HG03442 (cell line): ENCODE results near the gene UQCC3.
A peak's percentile ranks its signal among the peaks of the same experiment; 100 is the strongest.
"Not testable (repeated sequence)": the region's sequence is repeated elsewhere in the genome, so short reads cannot be mapped to it uniquely, and the experiment has no call there.

ENCODE experiments used
- ATAC-seq: cut with Tn5 transposase; IDR thresholded peaks from one replicate; pipeline ENCODE4 v1.9.1; 2021; ENCODE audit warnings: mild to moderate bottlenecking, moderate library complexity; ENCODE audit not compliant: unreplicated experiment

The UQCC3 gene, protein sequence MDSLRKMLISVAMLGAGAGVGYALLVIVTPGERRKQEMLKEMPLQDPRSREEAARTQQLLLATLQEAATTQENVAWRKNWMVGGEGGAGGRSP

DNA sequence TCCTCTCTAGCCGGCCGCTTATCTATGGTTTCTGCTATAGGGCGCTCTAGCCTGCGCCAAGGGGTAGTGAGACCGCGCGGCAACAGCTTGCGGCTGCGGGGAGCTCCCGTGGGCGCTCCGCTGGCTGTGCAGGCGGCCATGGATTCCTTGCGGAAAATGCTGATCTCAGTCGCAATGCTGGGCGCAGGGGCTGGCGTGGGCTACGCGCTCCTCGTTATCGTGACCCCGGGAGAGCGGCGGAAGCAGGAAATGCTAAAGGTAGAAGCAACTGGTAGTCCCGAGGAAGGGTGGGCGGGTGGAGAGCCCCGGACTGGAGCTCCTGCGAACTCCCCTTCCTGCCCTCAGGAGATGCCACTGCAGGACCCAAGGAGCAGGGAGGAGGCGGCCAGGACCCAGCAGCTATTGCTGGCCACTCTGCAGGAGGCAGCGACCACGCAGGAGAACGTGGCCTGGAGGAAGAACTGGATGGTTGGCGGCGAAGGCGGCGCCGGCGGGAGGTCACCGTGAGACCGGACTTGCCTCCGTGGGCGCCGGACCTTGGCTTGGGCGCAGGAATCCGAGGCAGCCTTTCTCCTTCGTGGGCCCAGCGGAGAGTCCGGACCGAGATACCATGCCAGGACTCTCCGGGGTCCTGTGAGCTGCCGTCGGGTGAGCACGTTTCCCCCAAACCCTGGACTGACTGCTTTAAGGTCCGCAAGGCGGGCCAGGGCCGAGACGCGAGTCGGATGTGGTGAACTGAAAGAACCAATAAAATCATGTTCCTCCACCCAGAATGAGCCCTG is at the start of gene UQCC3, which contains the start of gene LBHD1:
TSS of gene UQCC3 (plus strand) at position 66 of the 782 bp plus-strand sequence. CDS start at position 139, 73 bp downstream.
TSS of gene LBHD1 (minus strand) at position 660 of the 782 bp plus-strand sequence. CDS start 2,236 bp downstream, outside the sequence.
- peak; percentile 52 for ATAC-seq

DNA sequence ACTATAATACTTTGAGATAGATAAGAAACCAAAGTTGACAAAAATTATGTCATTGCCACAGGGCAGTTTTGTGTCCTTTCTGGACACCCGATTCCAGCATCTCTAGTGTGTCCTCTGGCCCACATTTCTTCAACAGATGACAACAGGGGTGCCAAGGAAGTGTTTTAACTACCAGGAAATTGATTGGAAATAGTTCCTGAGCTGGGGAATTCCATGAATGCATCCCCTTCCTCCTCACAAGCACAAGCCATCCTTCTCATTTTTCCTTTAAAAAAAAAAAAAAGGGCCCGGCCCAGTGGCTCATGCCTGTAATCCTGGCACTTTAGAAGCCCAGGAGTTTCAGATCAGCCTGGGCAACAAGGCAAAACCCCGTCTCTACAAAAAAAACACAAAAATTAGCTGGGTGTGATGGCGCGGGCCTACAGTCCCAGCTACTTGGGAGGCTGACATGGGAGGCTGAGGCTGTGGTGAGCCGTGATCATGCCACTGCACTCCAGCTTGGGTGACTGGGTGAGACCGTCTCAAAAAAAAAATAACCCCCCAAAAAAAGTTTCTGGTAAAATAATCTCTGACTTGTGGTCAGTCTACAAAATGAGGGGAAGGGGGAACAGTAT is 48.9 kb upstream of the UQCC3 start:
- no peak for ATAC-seq

DNA sequence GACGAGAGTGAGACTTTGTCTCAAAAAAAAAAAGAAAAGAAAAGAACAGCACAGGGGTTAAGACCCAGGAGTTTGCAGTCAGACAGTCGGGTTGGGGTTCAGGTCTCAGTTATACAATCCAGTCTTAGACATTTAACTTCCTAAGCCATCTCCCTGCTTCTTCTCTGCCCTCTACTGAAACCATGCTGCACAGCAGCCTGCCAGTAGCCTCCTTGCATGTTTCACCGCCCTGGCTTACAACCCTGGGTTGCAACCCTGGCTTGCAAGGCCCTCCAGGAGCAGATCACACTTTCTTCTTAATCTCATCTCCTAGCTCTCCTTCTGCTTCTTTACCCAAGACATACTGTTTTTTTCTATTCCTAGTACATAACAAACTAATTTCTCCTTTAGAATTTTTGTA is 43.8 kb upstream of the UQCC3 start:
- no peak for ATAC-seq

DNA sequence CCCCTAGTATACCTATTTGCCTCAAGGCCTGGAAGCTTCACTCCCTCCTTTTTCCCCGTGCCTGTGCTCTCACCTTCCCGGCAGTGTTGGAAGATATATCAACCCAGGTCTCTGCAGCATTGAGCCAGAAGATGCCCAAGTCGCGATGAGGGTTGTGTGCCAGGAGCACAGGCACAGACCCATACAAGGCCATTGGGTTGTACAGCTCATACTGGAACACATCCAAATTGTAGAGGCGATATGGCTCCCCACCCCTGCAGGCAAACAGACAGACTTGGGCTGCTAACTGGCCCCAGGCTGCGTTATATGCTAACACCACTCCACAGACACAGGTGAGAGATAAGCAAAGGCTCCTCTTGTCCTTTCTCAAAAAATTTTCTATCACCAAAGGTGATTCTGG is 39.0 kb upstream of the UQCC3 start:
- ATAC-seq: no peak

DNA sequence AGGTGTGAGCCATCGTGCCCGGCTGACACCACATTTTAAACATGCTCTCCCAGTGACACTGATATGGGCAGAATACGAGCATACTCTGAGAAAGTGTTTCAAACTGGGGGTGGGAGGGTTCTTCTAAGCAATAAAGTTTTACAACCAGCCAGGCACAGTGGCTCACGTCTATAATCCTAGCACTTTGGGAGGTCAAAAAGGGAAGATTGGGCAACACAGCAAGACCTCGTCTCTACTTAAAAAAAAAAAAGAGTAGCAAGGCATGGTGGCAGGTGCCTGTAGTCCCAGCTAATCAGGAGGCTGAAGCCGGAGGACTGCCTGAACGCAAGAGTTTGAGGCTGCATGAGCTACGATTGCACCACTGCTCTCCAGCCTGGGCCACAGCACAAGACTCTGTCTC is 27.3 kb upstream of the UQCC3 start:
- no peak for ATAC-seq

DNA sequence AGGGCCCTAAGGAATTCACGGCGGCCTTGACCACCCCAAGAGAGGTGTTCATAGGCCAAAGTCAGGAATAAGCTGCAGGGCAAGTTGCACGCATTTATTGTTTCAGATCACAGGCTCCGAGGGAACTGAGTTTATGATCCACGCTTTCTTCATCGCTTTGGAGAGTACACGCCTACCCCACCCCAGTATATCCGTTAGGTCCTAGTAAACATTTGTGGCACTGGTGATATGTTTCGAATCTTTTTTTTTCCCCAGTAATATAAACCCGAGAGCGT is 25.9 kb upstream of the UQCC3 start:
- no peak for ATAC-seq

DNA sequence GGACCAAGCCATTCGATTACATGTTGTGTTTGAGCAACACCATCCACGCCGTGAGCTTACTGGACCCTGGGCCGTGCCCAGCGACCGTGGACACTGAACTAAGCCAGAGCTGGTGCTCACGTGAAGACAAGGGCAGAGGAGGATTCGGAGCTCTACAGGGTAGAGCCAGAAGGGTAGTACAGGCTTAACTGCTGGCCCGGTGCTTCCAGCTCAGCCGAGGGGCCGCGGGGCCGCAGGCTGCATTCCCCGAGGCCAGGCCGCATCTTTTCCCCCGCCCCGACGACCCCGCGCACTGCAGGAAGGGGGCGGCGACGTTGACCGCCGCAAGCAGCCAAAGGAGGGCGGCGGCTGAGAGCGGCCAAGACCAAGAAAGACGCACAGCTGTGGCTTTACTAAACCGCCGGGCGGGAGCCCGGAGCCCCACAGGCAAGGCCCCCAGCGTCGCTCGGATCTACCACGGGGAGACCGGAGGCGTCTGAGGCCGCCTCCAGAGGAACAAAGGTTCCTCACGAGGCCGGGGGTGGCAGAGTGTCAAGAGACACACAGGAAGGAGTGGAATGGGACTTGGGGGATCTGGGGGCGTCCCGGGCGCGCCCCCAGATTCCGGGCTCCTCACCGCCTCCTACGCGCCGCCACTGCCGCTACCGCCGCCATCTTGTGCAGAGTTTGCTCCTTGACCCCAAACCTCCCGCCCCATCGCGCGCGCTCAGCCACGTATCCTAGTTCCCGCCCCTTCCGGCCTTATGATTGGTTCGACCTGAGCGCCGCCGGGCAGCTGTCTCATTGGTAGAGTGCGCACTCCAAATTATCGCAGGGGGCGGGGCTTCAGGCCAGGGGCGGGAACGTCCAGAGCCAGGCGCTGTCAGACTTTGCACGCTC is 25.3 kb upstream of the UQCC3 start, which contains the start of gene GANAB:
TSS of gene GANAB (minus strand) at position 668 of the 879 bp plus-strand sequence. CDS start at position 654, 14 bp downstream.
- peak; percentile 94 for ATAC-seq

DNA sequence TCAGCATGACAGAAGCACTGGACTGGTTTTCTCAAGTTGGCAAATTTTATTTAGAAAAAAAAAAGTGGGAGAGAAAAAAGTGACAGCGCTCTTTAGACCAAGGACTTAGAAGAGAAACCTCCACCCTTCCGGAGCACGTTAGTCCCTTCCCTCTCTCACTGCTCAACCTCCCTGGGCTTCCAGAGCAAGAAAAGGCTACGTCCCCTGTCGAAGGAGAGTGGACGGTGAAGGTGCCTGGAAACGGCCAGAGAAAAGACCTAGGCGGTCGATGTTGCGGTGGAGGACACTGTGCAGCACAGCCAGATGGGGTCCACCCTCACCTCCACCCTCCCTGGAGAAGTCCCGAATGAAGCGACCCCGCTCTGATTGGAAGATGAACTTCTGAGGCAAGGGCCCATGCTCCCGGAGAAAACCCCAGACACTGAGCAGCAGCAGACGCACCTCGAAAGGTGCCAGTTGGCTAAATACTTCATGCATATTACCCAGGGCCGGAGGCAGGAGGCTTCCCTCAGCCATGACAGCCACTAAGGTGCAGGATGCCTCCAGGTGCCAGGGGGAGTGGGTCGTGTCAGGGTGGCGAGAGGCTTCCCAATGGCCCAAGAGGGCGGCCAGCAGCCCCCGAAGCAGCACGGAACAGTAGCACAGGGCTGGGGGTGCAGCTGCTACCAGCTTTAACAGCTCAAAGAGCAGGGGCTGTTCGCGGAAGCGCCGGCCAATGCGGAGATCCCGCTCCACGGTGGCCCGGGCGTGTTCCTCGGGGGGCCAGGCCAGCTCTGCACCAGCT is 24.5 kb upstream of the UQCC3 start:
- no peak for ATAC-seq

DNA sequence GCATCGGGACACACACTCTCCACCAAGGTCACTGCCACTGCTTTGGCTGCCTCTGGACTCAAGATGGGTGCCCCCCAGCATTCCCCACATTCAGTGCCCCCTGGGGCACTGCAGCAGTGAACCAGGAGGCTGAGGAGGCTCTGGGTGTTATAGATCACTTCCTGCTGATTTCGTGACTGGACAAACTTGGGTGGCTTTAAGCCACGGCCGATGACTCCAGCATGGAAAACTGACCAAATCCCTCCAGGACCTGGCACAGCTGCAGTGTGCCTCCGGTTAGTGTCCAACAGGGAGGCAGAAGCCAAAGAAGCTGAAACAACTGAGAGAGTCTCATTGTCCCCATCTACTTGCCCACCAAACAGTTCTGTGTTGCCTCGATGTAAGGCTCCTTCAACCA is 23.9 kb upstream of the UQCC3 start:
- no peak for ATAC-seq

DNA sequence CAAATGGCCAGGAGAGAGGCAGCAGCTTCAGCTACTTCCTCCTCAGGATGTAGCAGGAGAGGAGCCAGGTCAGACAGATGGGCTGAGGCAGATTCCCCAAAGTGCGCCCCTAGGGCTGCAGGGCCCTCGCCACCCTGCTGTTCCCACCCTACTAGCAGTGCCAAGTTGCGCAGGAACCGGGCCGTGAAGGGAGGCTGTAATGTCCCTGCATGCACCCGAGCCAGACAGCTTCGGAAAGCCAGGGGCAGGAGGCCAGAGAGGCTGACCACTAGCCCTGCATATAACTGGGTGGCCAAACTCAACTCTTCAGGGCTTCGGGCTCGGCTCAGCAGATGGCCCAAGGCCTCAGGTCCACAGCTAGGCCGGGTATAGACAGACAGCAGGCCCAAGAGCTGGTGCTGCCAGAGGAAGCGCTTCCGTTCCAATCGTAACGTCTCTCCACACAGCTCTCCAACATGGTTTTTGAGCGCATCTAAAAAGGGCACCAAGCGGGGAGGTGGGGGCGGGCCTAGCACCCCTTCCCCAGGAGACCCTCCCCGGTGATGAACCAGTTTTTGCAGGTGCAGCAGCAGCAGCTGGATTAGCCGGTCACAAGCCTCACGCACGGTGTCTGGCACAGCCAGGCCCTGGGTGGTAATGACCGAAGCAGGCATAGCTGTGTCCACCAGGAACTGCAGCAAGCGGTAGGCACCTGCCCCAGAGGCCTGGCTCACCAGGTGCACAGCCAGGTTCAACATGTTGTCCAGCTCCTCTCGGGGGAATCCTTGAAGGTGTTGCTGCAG is 23.1 kb upstream of the UQCC3 start:
- ATAC-seq: no peak

DNA sequence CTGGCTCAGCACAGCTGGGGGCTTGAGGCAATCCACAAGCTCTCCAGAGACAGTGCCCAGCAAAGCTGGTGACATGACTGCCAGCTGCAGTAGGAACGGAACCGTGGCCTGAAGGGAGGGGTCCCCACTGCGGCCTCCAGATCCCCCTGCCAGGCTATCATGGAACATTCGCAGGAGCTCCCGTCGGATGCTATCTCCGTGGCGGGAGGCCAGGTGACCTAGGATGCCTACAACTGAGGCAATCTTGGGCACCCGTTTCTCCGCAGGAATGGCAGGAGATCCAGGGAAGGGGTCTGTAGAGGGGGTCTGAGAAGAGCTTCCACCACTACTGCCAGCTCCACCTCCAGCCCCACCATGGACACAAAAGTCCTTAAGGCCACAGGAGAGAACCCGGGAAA is 22.5 kb upstream of the UQCC3 start:
- ATAC-seq: no peak

DNA sequence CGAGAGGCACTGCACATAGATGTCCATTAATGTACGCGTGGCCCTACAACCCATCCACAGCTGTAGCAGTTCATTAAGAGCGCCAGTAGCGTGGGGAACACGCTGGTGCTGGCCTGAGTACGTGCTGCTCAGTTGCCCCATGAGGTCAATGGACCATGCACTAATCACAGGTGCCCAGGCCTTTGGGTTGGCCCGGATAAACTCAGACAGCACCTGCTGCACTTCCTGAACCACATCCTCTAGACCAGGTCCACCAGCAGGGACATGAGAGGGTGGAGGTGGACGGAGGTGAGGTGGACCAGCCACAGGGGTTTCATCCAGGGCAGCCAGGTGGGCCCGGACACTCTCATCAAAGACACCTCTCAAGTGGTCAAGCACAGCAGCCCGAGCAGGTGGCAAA is 22.0 kb upstream of the UQCC3 start:
- no peak for ATAC-seq

DNA sequence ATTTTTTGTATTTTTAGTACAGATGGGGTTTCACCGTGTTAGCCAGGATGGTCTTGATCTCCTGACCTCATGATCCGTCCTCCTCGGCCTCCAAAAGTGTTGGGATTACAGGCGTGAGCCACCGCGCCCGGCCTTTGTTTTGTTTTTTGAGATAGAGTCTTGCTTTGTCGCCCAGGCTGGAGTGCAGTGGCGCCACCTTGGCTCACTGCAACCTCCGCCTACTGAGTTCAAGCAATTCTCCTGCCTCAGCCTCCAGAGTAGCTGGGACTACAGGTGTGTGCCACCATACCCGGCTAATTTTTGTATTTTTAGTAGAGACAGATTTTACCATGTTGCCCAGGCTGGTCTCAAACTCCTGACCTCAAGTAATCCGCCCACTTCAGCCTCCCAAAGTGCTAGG is 21.2 kb upstream of the UQCC3 start:
- not testable (repeated sequence) for ATAC-seq

DNA sequence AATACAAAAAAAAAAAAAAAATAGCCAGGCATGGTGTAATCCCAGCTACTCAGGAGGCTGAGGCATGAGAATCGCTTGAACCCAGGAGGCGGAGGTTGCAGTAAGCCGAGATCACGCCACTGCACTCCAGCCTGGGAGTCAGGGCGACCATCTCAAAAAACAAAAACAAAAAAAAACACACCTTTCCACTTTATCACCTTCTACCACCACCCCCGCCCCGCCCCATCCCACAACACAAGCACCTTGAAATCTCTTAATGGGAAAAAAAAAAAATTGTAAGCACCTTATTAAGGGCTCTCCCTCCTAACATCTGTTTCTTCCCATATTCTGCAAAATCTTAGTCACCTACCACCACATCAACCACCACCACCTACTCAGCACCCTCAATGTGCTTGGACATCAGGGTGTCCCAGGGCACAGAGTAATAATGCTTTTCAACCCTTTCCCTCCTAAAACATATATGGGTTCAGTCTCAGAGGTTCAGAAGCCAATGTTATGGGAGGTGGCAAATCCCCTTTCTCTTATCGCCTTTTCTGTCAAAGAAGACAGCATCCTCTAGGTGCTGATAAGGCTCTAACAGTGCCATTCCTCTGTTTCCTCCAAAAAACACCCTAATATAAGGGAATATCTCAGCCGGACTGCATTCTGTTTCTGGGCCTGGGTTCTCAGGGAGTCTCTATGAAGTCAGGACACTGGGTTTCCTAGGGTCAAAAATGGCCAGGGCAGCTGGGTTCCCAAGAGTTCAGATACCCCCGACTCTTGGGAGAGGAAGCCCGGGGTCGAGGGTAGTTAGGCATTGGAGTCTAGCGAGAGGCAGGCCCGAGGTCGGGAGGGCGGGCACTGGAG is 19.1 kb upstream of the UQCC3 start:
- no peak for ATAC-seq

DNA sequence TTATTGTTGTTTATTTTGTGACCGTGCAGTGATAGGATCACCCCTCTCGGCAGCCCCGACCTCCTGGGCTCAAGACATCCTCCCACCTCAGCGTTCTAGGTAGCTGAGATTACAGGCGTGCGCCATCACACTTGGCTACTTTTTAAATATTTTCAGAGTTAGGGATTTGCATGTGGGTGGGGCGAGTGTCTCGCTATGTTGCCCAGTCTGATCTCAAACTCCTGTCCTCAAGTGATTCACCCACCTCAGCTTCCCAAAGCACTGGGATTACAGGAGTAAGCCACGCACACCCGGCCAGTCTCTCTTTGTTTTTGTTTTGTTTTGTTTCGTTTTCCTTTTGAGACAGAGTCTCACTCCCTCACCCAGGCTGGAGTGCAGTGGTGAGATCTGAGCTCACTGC is 17.2 kb upstream of the UQCC3 start:
- ATAC-seq: no peak

DNA sequence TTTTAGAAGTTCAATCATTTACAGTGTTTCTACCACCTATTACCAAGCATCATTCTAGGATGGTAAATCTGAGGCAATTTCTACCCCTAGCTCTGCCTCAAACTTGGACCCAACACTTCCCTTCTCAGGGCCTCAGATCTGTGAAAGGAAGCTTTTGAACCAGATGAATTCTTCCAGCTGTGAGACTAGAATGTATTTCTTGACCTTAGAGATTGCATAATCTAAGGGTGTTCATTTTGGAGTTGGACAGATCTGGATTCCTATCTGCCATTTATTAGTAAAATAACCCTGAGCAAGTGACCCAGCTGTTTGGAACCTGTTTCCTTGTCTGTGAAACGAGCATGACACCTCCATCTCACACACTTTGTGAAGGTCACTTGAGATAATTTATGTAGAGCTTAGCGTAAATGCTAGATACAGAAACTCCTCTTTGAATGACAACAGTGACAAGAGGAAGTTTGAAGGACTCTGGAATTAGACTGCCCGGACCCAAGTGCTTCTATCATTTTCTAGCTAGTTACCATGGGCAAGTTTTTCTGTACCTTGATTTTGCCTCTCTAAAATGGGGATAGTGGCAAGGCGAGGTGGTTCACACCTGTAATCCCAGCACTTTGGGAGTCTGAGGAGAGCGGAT is 14.6 kb upstream of the UQCC3 start:
- ATAC-seq: no peak

DNA sequence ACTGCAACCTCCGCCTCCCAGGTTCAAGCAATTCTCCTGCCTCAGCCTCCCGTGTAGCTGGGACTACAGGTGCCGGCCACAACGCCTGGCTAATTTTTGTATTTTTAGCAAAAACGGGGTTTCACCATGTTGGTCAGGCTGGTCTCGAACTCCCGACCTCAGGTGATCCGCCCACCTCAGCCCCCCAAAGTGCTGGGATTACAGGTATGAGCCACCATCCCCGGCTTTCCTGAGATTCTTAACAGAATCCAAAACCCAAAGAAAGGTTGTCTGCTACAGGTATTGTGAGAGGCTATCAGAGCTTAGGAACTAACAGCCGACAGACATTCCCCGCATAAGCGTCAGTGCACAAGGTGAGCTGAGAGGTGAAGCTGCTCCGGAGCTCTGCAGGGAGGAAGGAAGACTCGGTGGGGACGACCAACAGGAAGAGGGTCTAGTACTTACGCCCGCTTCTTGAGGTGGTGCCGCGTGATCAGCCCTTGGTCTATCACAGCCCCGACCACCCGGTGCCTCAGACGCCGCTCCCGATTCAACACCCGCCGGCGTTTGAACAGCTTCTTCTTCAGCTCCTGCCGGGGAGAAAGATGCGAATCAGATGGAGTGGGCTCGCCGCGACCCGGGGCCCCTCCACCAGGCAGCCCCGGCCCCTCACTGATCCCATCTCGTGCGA is 6.9 kb upstream of the UQCC3 start:
- peak; percentile 25 for ATAC-seq

DNA sequence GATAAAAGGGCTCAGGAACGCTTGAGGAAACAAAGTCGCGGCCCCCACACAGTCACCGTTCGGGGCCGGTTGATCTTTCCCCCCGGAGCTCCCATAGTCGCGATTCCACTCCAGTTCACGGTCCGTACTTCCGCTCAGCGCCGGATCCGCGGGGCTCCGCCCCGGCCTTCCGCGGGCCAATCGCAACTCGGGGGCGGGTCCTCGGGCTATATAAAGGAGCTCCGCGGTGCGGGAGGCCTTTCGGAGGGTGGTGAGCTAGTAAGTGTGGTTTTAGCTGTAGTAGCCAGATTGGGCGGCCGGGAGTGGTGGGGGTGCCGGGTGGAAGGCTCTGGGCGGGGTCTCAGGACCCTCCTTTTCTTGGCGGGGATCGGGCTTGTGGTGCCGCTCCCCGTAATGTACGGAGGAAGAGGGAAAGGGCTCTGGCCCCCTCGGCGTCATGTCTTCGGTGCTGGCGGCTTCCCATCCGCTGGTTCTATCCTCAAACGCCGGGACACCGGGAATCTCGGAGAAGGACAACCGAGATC is 6.3 kb upstream of the UQCC3 start, which contains the start of the genes C11orf98 and CSKMT:
TSS of gene C11orf98 (minus strand) at position 136 of the 524 bp plus-strand sequence. CDS start at position 95, 41 bp downstream.
TSS of gene CSKMT (plus strand) at position 238 of the 524 bp plus-strand sequence. CDS start 568 bp downstream, outside the sequence.
- peak; percentile 83 for ATAC-seq
